Measurements from ENCODE around the gene APOO. TPM values are rescaled to one million over a fixed set of nuclear protein-coding genes. Genes with fewer than 3 reads are reported as not detected.

APOO gene
- total RNA-seq, 1 experiment from 2014 or later = 95.3 TPM

DNA sequence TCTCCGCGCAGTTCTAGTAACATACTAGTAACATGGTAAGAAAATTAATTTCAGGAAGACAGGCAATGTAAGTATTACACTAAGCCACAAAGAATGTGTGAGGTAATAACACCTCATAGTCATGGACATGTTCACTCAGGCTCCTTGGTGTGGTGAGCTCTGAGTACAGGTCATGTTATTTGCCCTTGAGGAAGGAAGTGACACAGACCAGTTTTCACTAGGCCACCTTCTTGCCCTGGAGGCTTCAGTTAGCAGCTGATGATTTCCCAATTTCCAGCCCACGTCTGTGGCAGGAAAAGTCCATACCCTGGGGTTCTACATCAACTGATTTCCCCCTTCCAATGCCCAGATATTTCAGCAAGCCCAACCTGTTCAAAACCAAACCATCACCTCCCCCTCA is 6.7 kb downstream of the APOO start:
- Mint-ChIP-seq H3K4me3 (no peak overlapping the region), H3K27me3 (ENCODE audit: low read depth) (no peaks in the 10 kb centered on the region), H3K36me3 (ENCODE audit: insufficient read depth in 1 of 3, low read depth in 3 of 3) (peaks cover 4 to 12% (median 4%) of the 10 kb centered on the region in 3 experiments; a peak in 6 of 7 replicates), H3K4me1 (peaks cover 28% of the 10 kb centered on the region in 2 experiments), H3K9me3 (no peaks in the 10 kb centered on the region), H3K27ac (no peak overlapping the region)
- no peak overlapping the region for H4K91ac ChIP-seq (ENCODE audit: insufficient read length, low read depth, low read length)
- H3K23me2 ChIP-seq (ENCODE audit: insufficient read length, low read depth, low read length, poor library complexity, severe bottlenecking) = no peaks in the 10 kb centered on the region
- no peak overlapping the region for H3K18ac ChIP-seq (ENCODE audit: insufficient read length, low read depth, low read length)
- H2BK15ac ChIP-seq (ENCODE audit: low read depth, low read length) = no peak overlapping the region
- H4K20me1 ChIP-seq (ENCODE audit: control insufficient read depth, insufficient read depth, insufficient read length) = no peaks in the 10 kb centered on the region
- no peak overlapping the region for H2BK12ac ChIP-seq (ENCODE audit: insufficient read length, low read depth, low read length)
- H2AFZ ChIP-seq (ENCODE audit: low read length) = no peak overlapping the region
- no peak overlapping the region for H3K4ac ChIP-seq (ENCODE audit: low read depth, low read length)
- no peak overlapping the region for H3K27ac ChIP-seq (ENCODE audit: insufficient read length, low read depth, low read length)
- no peak overlapping the region for H3K4me2 ChIP-seq (ENCODE audit: insufficient read depth, insufficient read length, low read length)
- no peak overlapping the region for H4K5ac ChIP-seq (ENCODE audit: insufficient read length, low read depth, low read length)
- H2BK20ac ChIP-seq (ENCODE audit: low read depth, low read length, poor library complexity, severe bottlenecking) = no peak overlapping the region
- TF ChIP-seq, protein P1, sequence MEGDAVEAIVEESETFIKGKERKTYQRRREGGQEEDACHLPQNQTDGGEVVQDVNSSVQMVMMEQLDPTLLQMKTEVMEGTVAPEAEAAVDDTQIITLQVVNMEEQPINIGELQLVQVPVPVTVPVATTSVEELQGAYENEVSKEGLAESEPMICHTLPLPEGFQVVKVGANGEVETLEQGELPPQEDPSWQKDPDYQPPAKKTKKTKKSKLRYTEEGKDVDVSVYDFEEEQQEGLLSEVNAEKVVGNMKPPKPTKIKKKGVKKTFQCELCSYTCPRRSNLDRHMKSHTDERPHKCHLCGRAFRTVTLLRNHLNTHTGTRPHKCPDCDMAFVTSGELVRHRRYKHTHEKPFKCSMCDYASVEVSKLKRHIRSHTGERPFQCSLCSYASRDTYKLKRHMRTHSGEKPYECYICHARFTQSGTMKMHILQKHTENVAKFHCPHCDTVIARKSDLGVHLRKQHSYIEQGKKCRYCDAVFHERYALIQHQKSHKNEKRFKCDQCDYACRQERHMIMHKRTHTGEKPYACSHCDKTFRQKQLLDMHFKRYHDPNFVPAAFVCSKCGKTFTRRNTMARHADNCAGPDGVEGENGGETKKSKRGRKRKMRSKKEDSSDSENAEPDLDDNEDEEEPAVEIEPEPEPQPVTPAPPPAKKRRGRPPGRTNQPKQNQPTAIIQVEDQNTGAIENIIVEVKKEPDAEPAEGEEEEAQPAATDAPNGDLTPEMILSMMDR (conservative IDR thresholded peaks at IDR 0.05) = no peak
- no peaks in the 10 kb centered on the region for H3K27me3 ChIP-seq (ENCODE audit: insufficient read depth, low read length)
- H3K14ac ChIP-seq (ENCODE audit: insufficient read depth, low read length) = no peak overlapping the region
- H3K79me1 ChIP-seq (ENCODE audit: insufficient read depth, low read depth, low read length, poor library complexity, severe bottlenecking) = peaks cover 2% of the 10 kb centered on the region
- H2BK120ac ChIP-seq (ENCODE audit: low read depth, low read length, poor library complexity, severe bottlenecking) = no peak overlapping the region
- H4K8ac ChIP-seq (replicated peaks; ENCODE audit: insufficient read length, low read depth, low read length) = no peak overlapping the region
- WGBS (ENCODE audit: extremely low coverage, insufficient read length, low lambda C conversion rate) = no CpG with 5 or more reads among the region's 3 CpGs
- no peak overlapping the region for H2AK5ac ChIP-seq (ENCODE audit: insufficient read length, low read length)
- no peak overlapping the region for H3T11ph ChIP-seq (ENCODE audit: low read length)
- H3K9ac ChIP-seq (ENCODE audit: extremely low read depth, insufficient read length, low read length) = no peak overlapping the region
- no peak overlapping the region for H3K23ac ChIP-seq (ENCODE audit: insufficient read length, low read depth, low read length)
- no peak overlapping the region for H2BK5ac ChIP-seq (ENCODE audit: insufficient read length, low read length)
- peaks cover 3% of the 10 kb centered on the region; the same call in 1 of the 2 replicates for H3K4me1 ChIP-seq (ENCODE audit: insufficient read depth, low read length)
- peaks cover 2% of the 10 kb centered on the region; the same call in 1 of the 2 replicates for H3K79me2 ChIP-seq (ENCODE audit: insufficient read depth, low read length)
- no peak for DNase-seq
- no peak overlapping the region for H3K56ac ChIP-seq (ENCODE audit: insufficient read length, low read depth, low read length)
- no peaks in the 10 kb centered on the region for H3K9me3 ChIP-seq (ENCODE audit: control insufficient read depth, low read depth, low read length)

All from H9 (cell line).